Stimulated activated CD4-positive, alpha-beta T cell treated with anti-CD3 and anti-CD28 coated beads, Interleukin-1b, Interleukin-23, amount 100 ng/mL, for 4 hours (primary cell): ENCODE measurements around the gene SLC2A4RG.
A peak's percentile ranks its signal among the peaks of the same experiment; 100 is the strongest.
"Not testable (repeated sequence)": the region's sequence is repeated elsewhere in the genome, so short reads cannot be mapped to it uniquely, and the experiment has no call there.

Experiments used
- DNase-seq, 2 donors: peaks; one replicate each; pipeline ENCODE4 v3.0.0-alpha.2; 2020; ENCODE audit warnings: low read depth in 2 of 2

Gene SLC2A4RG

DNA sequence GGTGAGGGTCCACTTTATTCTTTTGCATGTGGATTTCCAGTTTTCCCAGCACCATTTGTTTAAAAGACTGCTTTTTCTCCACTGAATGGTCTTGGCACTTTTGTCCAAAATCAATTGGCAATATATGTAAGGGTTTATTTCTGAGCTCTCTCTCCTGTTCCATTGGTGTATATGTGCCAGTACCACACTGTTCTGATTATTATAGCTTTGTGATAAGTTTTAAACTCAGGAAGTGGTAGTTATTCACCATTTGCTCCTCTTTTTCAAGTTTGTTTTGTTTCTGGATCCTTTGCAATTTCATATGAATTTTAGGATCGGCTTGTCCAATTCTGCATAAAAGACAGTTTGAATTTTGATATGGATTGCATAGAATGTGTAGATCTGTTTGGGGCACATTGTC, 27.4 kb upstream of the SLC2A4RG start:
- no peak for DNase-seq

DNA sequence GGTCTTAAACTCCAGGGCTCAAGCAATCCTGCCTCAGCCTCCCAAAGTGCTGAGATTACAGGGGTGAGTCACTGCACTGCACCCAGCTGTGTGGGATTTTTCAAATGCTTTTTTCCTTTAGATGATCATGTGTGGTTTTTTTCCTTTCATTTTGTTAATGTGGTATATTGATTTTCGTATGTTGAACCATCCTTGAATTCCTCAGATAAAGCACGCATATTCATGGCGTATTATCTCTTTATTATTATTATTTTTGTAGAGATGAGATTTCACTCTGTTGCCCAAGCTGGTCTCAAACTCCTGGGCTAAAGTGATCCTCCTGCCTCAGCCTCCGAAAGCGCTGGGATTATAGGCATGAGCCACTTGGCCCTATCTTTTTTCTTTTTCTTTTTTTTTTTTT, 24.7 kb upstream of the SLC2A4RG start:
- DNase-seq, result no peak

DNA sequence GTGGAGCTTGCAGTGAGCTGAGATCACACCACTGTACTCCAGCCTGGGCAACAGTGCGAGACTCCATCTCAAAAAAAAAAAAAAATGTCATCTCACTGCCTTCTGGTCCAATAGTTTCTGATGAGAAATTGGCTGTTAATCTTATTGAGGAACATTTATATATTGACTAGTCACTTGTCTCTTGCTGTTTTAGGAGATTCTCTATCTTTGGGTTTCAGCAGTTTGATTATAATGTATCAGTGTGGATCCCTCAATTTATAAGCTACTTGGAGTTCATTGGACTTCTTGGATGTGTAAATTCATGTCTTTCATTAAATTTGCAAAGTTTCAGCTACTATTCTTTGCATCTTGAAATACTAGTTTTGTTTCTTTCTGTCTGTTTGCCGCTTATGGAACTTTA, 20.6 kb upstream of the SLC2A4RG start:
- DNase-seq, result no peak

DNA sequence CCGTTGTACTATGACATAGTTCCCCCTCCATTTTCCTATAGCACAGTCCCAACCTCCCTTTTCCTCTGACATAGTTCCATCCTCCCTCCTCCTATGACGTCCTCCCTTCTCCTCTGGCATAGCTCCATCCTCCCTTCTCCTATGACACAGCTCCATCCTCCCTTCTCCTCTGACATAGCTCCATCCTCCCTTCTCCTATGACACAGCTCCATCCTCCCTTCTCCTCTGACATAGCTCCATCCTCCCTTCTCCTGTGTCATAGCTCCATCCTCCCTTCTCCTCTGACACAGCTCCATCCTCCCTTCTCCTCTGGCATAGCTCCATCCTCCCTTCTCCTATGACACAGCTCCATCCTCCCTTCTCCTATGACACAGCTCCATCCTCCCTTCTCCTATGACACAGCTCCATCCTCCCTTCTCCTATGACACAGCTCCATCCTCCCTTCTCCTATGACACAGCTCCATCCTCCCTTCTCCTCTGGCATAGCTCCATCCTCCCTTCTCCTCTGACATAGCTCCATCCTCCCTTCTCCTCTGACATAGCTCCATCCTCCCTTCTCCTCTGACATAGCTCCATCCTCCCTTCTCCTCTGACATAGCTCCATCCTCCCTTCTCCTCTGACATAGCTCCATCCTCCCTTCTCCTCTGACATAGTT, 16.5 kb upstream of the SLC2A4RG start:
- DNase-seq, result not testable (repeated sequence)

DNA sequence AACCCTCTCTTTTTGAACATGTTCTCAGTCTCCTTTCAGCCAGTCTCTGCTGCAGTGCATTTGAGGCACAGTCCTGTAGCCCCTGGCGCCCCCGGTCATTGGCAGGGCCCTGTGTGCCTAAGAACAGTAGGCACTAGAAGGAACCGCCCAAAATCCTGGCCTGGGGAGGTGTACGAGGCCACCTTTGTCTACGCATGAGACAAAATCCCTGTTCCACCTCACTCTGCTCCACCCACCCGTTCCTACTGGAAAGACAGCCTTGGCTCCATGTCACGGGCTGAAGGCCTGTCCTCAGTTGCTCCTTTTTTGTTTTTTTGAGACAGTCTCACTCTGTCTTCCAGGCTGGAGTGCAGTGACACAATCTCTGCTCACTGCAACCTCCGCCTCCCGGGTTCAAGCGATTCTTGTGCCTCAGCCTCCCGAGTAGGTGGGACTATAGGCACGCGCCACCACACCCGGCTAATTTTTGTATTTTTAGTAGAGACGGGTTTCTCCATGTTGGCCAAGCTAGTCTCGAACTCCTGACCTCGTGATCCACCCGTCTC, 9.3 kb upstream of the SLC2A4RG start:
- not testable (repeated sequence) for DNase-seq

DNA sequence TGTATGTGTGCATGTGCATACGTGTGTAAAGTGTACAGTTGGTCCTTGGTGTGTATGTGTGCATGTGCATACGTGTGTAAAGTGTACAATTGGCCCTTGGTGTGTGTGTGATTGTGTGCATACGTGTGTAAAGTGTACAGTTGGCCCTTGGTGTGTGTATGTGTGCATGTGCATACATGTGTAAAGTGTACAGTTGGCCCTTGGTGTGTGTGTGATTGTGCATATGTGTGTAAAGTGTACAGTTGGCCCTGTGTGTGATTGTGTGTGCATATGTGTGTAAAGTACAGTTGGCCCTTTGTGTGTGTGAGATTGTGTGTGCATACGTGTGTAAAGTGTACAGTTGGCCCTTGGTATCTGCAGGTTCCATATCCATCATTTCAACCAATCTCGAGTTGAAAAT, 8.2 kb upstream of the SLC2A4RG start:
- no peak for DNase-seq

DNA sequence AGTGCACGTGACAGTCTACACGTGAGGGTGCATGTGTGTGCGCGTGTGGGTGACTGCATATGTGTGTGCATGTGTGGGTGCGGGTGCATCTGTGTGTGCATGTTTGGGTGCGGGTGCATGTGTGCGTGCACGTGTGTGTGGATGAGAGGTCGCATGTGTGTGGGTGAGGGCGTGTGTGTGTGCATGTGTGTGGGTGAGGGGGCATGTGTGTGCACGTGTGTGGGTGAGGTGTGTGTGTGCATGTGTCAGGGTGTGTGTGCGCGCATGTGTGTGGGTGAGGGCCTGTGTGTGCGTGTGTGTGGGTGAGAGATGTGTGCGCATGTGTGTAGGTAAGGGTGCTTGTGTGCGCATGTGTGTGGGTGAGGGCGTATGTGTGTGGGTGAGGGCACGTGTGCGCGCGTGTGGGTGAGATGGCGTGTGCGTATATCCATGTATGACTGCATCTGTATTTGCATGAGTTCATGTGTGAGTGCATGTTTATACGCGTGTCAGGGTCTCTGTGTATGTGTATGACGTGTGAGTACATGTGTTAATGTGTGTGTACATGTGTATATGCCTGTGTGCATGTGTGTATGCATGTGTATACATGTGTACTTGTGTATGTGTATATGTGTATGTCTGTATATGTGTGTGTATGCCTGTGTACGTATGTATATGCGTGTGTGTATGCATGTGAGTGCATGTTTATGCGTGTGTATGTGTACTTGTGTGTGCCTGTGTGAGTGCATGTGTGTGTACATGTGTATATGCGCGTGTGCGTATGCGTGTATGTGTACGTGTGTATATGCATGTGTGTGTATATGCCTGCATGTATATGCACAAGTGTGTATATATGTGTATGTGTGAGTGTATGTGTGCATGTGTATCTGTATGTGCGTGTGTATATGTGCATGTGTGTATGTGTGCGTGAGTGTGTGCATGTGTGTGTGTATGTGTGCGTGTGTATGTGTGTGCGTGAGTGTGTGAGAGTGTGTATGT, 7.2 kb upstream of the SLC2A4RG start:
- no peak for DNase-seq

GRCh38 chr20:63733117-63733516, 6.5 kb upstream of the SLC2A4RG start:
- no peak for DNase-seq

- no peak for DNase-seq
Measured at GRCh38 chr20:63733579-63734081, 5.9 kb upstream of the SLC2A4RG start.

- no peak for DNase-seq
Measured at GRCh38 chr20:63734111-63734945, 5.2 kb upstream of the SLC2A4RG start.

GRCh38 chr20:63734946-63735858, 4.4 kb upstream of the SLC2A4RG start:
- no peak for DNase-seq

DNA sequence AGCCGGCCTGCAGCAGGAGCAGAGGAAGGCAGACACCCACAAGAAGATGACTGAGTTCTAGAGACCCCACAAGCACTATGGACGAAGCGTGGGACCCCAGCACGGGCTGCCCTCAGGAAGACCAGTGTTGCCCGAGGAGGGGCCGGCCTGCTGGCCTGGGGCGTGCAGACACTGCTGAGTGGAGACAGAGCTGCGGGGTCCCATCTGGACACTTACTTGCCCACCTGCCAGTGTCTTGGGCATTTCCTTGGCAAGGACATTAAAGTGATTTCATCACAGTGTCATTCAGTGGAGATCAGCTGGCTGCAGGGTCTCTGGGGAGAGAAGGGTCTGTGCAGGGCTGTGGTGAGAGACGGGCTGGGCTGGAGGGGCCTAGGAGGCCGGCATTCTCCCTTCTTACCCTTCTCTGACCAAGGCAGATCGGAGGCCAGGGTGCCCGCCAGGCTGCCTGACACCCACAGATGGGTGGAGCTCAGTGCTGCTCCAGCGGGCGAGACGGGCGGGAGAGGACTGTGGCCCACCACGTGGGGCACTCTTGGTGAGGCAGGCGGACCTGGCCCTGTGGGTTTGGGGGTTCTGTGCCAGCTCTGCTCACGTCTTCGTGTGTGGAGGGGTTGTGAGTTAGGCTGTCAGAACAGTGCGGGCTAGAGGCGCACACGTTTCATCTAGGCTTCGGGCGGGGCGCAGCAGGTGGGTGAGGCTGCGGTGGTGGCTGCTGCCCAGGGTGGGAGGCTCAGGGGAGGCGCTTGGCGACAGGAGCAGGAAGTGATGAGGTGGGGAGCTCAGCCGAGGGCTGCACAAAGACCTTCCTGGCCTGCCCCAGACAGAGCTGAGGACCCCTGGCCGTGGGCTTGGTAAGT, 3.5 kb upstream of the SLC2A4RG start, which contains the start of gene LIME1:
Gene LIME1 (plus strand): TSS at position 806 of the 860 bp plus-strand sequence. CDS start 886 bp downstream, outside the sequence.
- peak in 1 of 2 donors; percentile 47 for DNase-seq

GRCh38 chr20:63736893-63737694, 2.5 kb upstream of the SLC2A4RG start:
- no peak for DNase-seq

DNA sequence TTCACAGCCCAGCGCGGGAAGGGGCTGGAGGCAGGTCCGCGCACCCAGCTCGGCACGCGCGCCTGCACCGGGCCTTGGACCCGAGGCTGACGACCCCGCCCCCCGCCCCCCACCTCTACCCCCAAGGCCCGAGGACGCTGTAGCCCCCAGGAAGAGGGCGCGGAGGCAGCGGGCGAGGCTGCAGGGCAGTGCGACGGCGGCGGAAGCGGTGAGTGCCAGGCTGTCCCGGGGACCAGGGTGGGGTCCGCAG, 2.0 kb upstream of the SLC2A4RG start:
- DNase-seq, result no peak

DNA sequence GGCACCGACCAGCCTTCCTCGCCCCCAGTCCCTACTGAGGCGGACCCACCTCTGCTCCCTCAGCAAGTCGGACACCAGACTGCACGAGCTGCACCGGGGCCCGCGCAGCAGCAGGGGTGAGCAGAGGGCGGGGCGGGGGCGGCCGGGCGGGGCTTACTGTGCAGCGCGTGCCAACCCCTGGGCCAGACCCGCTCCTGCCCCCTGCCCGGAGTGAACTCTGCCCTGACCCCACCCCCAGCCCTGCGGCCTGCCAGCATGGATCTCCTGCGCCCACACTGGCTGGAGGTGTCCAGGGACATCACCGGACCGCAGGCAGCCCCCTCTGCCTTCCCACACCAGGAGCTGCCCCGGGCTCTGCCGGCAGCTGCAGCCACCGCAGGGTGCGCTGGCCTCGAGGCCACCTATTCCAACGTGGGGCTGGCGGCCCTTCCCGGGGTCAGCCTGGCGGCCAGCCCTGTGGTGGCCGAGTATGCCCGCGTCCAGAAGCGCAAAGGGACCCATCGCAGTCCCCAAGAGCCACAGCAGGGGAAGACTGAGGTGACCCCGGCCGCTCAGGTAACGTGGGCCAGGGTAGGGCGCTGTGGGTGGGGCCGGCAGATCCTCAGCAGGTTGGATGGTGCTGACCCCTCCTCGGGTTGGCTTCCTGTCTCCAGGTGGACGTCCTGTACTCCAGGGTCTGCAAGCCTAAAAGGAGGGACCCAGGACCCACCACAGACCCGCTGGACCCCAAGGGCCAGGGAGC, 1.5 kb upstream of the SLC2A4RG start:
- no peak for DNase-seq

DNA sequence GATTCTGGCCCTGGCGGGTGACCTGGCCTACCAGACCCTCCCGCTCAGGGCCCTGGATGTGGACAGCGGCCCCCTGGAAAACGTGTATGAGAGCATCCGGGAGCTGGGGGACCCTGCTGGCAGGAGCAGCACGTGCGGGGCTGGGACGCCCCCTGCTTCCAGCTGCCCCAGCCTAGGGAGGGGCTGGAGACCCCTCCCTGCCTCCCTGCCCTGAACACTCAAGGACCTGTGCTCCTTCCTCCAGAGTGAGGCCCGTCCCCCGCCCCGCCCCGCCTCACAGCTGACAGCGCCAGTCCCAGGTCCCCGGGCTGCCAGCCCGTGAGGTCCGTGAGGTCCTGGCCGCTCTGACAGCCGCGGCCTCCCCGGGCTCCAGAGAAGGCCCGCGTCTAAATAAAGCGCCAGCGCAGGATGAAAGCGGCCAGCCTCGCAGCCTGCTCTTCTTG, 868 bp upstream of the SLC2A4RG start:
- DNase-seq, result no peak

DNA sequence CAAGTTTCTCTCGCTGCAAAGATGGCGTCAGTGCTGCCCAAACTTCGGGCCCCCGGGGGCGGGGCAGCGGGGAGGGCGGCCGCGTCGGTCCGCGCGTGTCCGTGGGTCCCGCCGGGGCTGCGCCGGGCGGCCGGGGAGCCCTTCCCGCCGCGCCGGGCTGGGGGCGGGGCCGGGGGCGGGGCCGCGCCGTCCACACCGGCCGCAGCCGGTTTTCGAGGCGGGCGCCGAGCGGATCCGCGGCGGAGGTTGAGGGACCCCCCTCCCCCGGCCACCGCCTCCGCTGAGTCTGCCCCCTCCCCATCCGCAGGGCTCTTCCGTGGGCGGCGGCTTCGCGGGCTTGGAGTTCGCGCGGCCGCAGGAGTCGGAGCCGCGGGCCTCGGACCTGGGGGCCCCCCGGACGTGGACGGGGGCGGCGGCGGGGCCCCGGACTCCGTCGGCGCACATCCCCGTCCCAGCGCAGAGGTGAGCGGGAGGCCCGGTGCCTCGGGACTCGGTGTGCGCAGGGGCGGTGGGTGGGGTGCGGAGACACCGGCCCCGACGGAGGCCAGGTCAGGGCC, 572 bp downstream of the SLC2A4RG start:
- no peak for DNase-seq
